ENCODE results near the gene ZDHHC20. TPM values are rescaled to one million over a fixed set of nuclear protein-coding genes. Genes with fewer than 3 reads are reported as not detected.

ZDHHC20 gene
- total RNA-seq, 1 donor from 2014 or later, result 21.0 TPM

DNA sequence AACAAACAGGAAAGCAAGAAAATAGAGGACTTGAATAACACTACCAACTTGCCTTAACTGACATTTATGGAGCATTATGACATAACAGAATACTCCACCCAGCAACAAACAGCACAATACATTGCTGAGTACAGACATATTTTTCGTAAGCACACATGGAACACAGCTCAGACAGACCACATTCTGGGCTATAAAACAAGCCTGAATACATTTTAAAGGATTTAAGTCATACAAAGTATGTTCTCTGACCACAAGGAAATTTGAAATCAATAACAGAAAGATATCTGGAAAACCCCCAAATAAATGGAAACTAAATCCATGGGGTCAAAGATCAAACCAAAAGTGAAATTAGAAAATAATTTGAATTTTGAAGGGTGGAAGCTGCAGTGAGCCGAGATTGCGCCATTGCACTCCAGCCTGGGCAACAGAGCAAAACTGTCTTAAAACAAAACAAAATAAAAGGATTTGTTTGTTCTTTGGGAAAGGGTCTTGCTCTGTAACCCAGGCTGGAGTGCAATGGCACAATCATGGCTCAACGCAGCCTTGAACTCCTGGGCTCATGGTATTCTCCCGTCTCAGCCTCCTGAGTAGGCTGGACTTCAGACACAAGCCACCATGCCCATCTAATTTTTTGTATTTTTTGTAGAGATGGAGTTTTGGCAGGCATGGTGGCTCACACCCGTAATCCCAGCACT lies 5.6 kb downstream of the ZDHHC20 start:
- no peak for DNase-seq
- Mint-ChIP-seq H3K27ac (ENCODE audit: unreplicated experiment) (no peak overlapping the region), H3K4me1 (ENCODE audit: low read depth, unreplicated experiment) (peaks cover 7% of the 10 kb centered on the region), H3K9me3 (ENCODE audit: unreplicated experiment) (no peaks in the 10 kb centered on the region), H3K27me3 (ENCODE audit: unreplicated experiment) (peaks cover 4% of the 10 kb centered on the region), H3K36me3 (ENCODE audit: unreplicated experiment) (peaks cover 4% of the 10 kb centered on the region), H3K4me3 (ENCODE audit: unreplicated experiment) (no peak overlapping the region)
- TF ChIP-seq, protein P1, sequence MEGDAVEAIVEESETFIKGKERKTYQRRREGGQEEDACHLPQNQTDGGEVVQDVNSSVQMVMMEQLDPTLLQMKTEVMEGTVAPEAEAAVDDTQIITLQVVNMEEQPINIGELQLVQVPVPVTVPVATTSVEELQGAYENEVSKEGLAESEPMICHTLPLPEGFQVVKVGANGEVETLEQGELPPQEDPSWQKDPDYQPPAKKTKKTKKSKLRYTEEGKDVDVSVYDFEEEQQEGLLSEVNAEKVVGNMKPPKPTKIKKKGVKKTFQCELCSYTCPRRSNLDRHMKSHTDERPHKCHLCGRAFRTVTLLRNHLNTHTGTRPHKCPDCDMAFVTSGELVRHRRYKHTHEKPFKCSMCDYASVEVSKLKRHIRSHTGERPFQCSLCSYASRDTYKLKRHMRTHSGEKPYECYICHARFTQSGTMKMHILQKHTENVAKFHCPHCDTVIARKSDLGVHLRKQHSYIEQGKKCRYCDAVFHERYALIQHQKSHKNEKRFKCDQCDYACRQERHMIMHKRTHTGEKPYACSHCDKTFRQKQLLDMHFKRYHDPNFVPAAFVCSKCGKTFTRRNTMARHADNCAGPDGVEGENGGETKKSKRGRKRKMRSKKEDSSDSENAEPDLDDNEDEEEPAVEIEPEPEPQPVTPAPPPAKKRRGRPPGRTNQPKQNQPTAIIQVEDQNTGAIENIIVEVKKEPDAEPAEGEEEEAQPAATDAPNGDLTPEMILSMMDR (IDR thresholded peaks at IDR 0.05; ENCODE audit: partially characterized antibody, unreplicated experiment), result no peak

DNA sequence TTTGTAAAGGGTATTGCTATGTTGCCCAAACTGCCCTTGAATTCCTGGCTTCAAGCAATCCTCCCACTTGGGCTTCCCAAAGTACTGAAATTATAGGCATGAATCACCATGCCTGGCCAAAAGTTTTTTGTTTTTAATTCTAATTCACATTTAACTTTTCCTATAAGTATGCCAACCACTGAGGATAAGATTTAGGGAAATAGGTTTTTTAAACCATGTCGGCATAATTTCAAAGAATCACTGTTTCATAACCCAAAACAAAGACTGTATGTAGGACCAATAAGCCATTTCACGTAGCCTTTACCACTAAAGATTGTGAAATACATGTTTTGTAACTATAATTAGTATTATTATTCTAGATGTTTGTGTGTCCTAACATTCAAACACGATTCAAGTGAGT lies 8.2 kb downstream of the ZDHHC20 start:
- DNase-seq, result no peak
- Mint-ChIP-seq H3K36me3 (ENCODE audit: unreplicated experiment) (peaks cover 10% of the 10 kb centered on the region), H3K4me3 (ENCODE audit: unreplicated experiment) (no peak overlapping the region), H3K9me3 (ENCODE audit: unreplicated experiment) (peaks cover 3% of the 10 kb centered on the region), H3K4me1 (ENCODE audit: low read depth, unreplicated experiment) (peaks cover 1% of the 10 kb centered on the region), H3K27me3 (ENCODE audit: unreplicated experiment) (peaks cover 4% of the 10 kb centered on the region), H3K27ac (ENCODE audit: unreplicated experiment) (no peak overlapping the region)
- TF ChIP-seq, protein P1 (IDR thresholded peaks at IDR 0.05; ENCODE audit: partially characterized antibody, unreplicated experiment), result no peak

DNA sequence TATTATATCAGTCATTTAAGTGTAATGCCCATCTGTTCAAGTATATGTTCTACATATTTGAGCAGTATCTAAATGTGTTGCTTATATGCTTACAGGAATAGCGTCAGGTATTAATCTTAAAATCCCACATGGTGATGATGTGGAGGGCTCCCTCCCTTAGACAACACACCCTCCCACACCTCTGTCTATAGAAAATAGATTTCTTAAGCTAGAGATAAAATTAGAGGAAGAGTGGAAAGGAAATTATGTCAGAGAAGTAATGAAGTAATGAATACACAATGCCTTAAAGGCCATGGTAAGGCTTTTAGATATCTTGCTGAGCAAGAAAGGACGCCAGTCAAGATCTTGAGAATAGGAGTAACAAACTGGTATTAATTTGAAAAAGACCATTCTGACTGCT lies 12.4 kb downstream of the ZDHHC20 start:
- Mint-ChIP-seq H3K4me1 (ENCODE audit: low read depth, unreplicated experiment) (no peaks in the 10 kb centered on the region), H3K27ac (ENCODE audit: unreplicated experiment) (no peak overlapping the region), H3K36me3 (ENCODE audit: unreplicated experiment) (peaks cover 6% of the 10 kb centered on the region), H3K4me3 (ENCODE audit: unreplicated experiment) (no peak overlapping the region), H3K9me3 (ENCODE audit: unreplicated experiment) (peaks cover 3% of the 10 kb centered on the region), H3K27me3 (ENCODE audit: unreplicated experiment) (peaks cover 2% of the 10 kb centered on the region)
- no peak for DNase-seq
- TF ChIP-seq, protein P1 (IDR thresholded peaks at IDR 0.05; ENCODE audit: partially characterized antibody, unreplicated experiment), result no peak

DNA sequence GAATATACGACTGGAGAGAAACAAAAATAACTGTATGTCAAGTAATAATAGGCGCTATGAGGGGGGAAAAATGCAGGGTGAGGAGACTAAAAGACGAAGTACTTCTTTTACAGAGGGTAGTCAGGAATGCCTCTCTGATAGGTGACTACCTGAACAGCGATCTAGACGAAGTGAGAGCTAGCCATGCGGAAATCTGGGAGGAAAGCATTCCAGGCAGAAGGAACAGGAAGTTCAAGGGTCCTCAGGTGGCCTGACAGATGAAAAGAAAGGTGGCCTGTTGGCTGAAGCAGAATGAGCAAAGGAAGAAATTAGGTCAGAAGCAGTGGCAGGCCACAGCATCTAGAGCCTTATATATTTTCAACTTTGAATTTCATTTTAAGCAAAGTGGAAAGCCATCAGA lies 13.3 kb downstream of the ZDHHC20 start:
- H3K27me3 Mint-ChIP-seq (ENCODE audit: unreplicated experiment), result peaks cover 2% of the 10 kb centered on the region
- no peaks in the 10 kb centered on the region for H3K4me1 Mint-ChIP-seq (ENCODE audit: low read depth, unreplicated experiment)
- H3K4me3 Mint-ChIP-seq (ENCODE audit: unreplicated experiment), result no peak overlapping the region
- H3K27ac Mint-ChIP-seq (ENCODE audit: unreplicated experiment), result no peak overlapping the region
- H3K36me3 Mint-ChIP-seq (ENCODE audit: unreplicated experiment), result peaks cover 6% of the 10 kb centered on the region
- DNase-seq, result no peak
- TF ChIP-seq, protein P1 (IDR thresholded peaks at IDR 0.05; ENCODE audit: partially characterized antibody, unreplicated experiment), result no peak
- H3K9me3 Mint-ChIP-seq (ENCODE audit: unreplicated experiment), result peaks cover 3% of the 10 kb centered on the region

DNA sequence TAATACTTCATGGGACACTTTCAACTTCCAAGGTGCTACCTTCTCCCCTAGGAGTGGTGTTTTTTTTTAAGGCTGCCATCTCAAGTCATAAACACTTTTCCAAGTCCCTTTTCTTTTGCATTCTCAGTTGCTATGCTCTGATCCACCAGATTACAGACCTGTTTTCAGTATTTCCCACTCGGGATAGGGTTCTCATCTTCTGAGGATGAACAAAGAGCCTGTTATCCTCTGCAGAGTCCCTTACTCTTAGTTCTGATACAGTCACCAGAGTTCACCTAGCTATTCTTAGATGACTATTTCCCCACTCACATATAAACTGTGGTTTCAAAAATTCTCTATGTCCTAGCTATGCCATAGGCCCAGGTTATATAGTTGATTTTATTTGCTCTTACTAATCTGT lies 15.9 kb downstream of the ZDHHC20 start:
- Mint-ChIP-seq H3K36me3 (ENCODE audit: unreplicated experiment) (peaks cover 10% of the 10 kb centered on the region), H3K9me3 (ENCODE audit: unreplicated experiment) (peaks cover 6% of the 10 kb centered on the region), H3K27me3 (ENCODE audit: unreplicated experiment) (no peaks in the 10 kb centered on the region), H3K27ac (ENCODE audit: unreplicated experiment) (no peak overlapping the region), H3K4me3 (ENCODE audit: unreplicated experiment) (no peak overlapping the region), H3K4me1 (ENCODE audit: low read depth, unreplicated experiment) (no peaks in the 10 kb centered on the region)
- TF ChIP-seq, protein P1 (IDR thresholded peaks at IDR 0.05; ENCODE audit: partially characterized antibody, unreplicated experiment), result no peak
- no peak for DNase-seq

All from glutamatergic neuron (in vitro differentiated cells).